Calu3 (cell line): Measurements from ENCODE around the gene ZNF587. TPM values are rescaled to one million over a fixed set of nuclear protein-coding genes. Genes with fewer than 3 reads are reported as not detected.
A peak's percentile ranks its signal among the peaks of the same experiment; 100 is the strongest.
"Not testable (repeated sequence)": the region's sequence is repeated elsewhere in the genome, so short reads cannot be mapped to it uniquely, and the experiment has no call there.

Experiments
- Bru-seq: library from RNA; stranded (reverse); fragments of 400-500 nt; gene quantifications from one replicate; lab custom pipeline; 2021; lab: Mats Ljungman, UMichigan
- BruChase-seq, 2 experiments: library from RNA; stranded (reverse); fragments of 400-500 nt; gene quantifications; one replicate each; lab custom pipeline; 2021; lab: Mats Ljungman, UMichigan
- BruUV-seq: library from RNA; stranded (reverse); fragments of 400-500 nt; replicated peaks from 2 replicates; lab custom pipeline; 2021; lab: Mats Ljungman, UMichigan
- CTCF ChIA-PET: fragments of 300-600 bp; sonication (Branson Sonifier 250); formaldehyde crosslinking; loops from one replicate; lab custom pipeline; 2022; ENCODE audit warnings: antibody characterized with exemption; lab: Charles Lee
- DNase-seq: peaks from one replicate; pipeline ENCODE4 v3.0.0; 2022
- H3K27ac Mint-ChIP-seq: one replicate; pipeline ENCODE4 v1.8.0; 2022; ENCODE audit warnings: mixed read lengths; ENCODE audit not compliant: unreplicated experiment
- H3K27me3 Mint-ChIP-seq: one replicate; pipeline ENCODE4 v1.8.0; 2022; ENCODE audit warnings: mixed read lengths; ENCODE audit not compliant: unreplicated experiment
- H3K36me3 Mint-ChIP-seq: one replicate; pipeline ENCODE4 v1.8.0; 2022; ENCODE audit warnings: mild to moderate bottlenecking, moderate library complexity, mixed read lengths; ENCODE audit not compliant: insufficient read depth, unreplicated experiment
- H3K4me1 Mint-ChIP-seq: one replicate; pipeline ENCODE4 v1.8.0; 2022; ENCODE audit warnings: mild to moderate bottlenecking, low read depth, mixed read lengths; ENCODE audit not compliant: unreplicated experiment
- H3K4me3 Mint-ChIP-seq: one replicate; pipeline ENCODE4 v1.8.0; 2022; ENCODE audit warnings: mild to moderate bottlenecking, low read depth, moderate library complexity, mixed read lengths; ENCODE audit not compliant: unreplicated experiment
- H3K9me3 Mint-ChIP-seq: one replicate; pipeline ENCODE4 v1.8.0; 2022; ENCODE audit warnings: low read depth, mixed read lengths; ENCODE audit not compliant: unreplicated experiment
- CTCF ChIP-seq: fragments of 200-600 bp; IDR thresholded peaks from one replicate; pipeline ENCODE4 v1.8.0; 2022; ENCODE audit warnings: antibody characterized with exemption; ENCODE audit not compliant: unreplicated experiment
- intact Hi-C: fragments of 100-400 bp; cut with micrococcal nuclease; formaldehyde crosslinking; loops from one replicate; pipeline ENCODE4 v1.10.0; 2022; ENCODE audit not compliant: unreplicated experiment
- long read RNA-seq: library from polyadenylated mRNA; stranded (forward); transcript quantifications from one replicate; pipeline ENCODE4 v2.0.0, GENCODE V29; 2022
- total RNA-seq: library from RNA; stranded (reverse); gene quantifications from 2 replicates; pipeline ENCODE4 v1.2.3, GENCODE V29; 2022

Gene ZNF587
- total RNA-seq (111 and 113 TPM in 2 replicates), Bru-seq, nascent RNA (percentile 98 among the genes with signal in this experiment), BruChase-seq, experiment 1, labeled RNA remaining after a 6-hour chase (percentile 99 among the genes with signal in this experiment), BruChase-seq, experiment 2, labeled RNA remaining after a 2-hour chase (percentile 100 among the genes with signal in this experiment)
- long read RNA-seq, full-length matches to known transcripts, result 2 of 16 reads
- long read RNA-seq, partial matches to known transcripts, result 0 of 16 reads
- long read RNA-seq, other reads (novel, unspliced or antisense), result 14 of 16 reads

- H3K27me3 Mint-ChIP-seq, H3K9me3 Mint-ChIP-seq: not testable (repeated sequence)
- peak within 1 kb of the TSS; percentile 94 for H3K4me3 Mint-ChIP-seq
- H3K36me3 Mint-ChIP-seq, result peaks cover 65% of the 10 kb centered on the region
- BruUV-seq, result TSS peak; percentile 99
- DNase-seq, result peak; percentile 77
- H3K27ac Mint-ChIP-seq, result peak within 1 kb of the TSS; percentile 83
- CTCF ChIA-PET, result interaction anchor here (1.0 to 2.0 kb wide), 3 partner anchors 31 to 670 kb away, joined by 3 to 6 read pairs (median 5); partner anchors contain the start of genes ZBTB45 and ZNF552
- peaks cover 13% of the 10 kb centered on the region for H3K4me1 Mint-ChIP-seq
- intact Hi-C loops, result loop anchor here (5.0 kb wide), 1 partner anchor 38 kb away; the partner anchor contains the start of gene ZNF552
Measured at GRCh38 chr19:57849666-57850473, at the start of gene ZNF587. Gene ZNF587, plus strand, starts transcription at chr19:57849859. Its CDS starts 180 bp downstream, at chr19:57850039.

GRCh38 chr19:57800696-57801095, 49.0 kb upstream of the ZNF587 start:
- intact Hi-C loops, result no loop called here
- no peak for TF ChIP-seq CTCF
- Mint-ChIP-seq H3K4me3 (no peak overlapping the region), H3K27me3 (no peaks in the 10 kb centered on the region), H3K36me3 (peaks cover 61% of the 10 kb centered on the region), H3K4me1 (peaks cover 50% of the 10 kb centered on the region), H3K9me3 (no peaks in the 10 kb centered on the region), H3K27ac (no peak overlapping the region)
- CTCF ChIA-PET, result no interaction called here
- no TSS peak for BruUV-seq
- DNase-seq, result no peak

- intact Hi-C loops, result no loop called here
- H3K4me1 Mint-ChIP-seq, result peaks cover 50% of the 10 kb centered on the region
- DNase-seq, result no peak
- no peak for TF ChIP-seq CTCF
- peaks cover 63% of the 10 kb centered on the region for H3K36me3 Mint-ChIP-seq
- H3K27ac Mint-ChIP-seq, result peak overlapping the region; percentile 13
- CTCF ChIA-PET, result no interaction called here
- H3K27me3 Mint-ChIP-seq, result no peaks in the 10 kb centered on the region
- no peak overlapping the region for H3K4me3 Mint-ChIP-seq
- BruUV-seq, result no TSS peak
- no peaks in the 10 kb centered on the region for H3K9me3 Mint-ChIP-seq
Measured at GRCh38 chr19:57802269-57802668, 47.4 kb upstream of the ZNF587 start.

- CTCF ChIA-PET, result no interaction called here
- TF ChIP-seq CTCF, result no peak
- Mint-ChIP-seq H3K27ac (peak overlapping the region; percentile 37), H3K36me3 (peaks cover 71% of the 10 kb centered on the region), H3K4me1 (peaks cover 50% of the 10 kb centered on the region), H3K9me3 (no peaks in the 10 kb centered on the region), H3K4me3 (peak overlapping the region; percentile 70), H3K27me3 (no peaks in the 10 kb centered on the region)
- no peak for DNase-seq
- no TSS peak for BruUV-seq
- intact Hi-C loops, result no loop called here
Measured at GRCh38 chr19:57803265-57803593, 46.4 kb upstream of the ZNF587 start.
